DMS53 treated with DMSO at 0.1 percent for 48 hours (cell line): Measurements from ENCODE around the gene HEPACAM.

ENCODE experiments used
- DNase-seq: peaks from one replicate; lab custom pipeline; 2025; ENCODE audit not compliant: unreplicated experiment; lab: John Stamatoyannopoulos, UW

HEPACAM gene

DNA sequence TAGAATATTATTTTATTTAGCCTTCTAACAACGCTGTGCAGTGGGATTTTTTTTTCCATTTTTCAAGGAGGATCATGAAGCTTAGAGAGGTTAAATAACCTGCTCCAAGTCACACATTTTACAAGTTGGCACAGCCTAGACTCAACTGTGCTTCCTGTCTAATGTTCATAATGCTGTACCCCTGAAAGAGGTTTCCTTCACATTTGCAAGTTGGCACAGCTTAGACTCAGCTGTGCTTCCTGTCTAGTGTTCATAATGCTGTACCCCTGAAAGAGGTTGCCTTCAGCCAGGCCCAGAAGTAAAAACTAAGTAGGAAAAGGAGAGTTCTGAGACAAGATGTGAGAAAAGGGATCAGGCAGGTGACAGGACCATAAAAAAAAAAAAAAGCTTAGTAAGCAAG lies 7.9 kb upstream of the HEPACAM start:
- no peak for DNase-seq

GRCh38 chr11:124943254-124943616 lies 7.4 kb upstream of the HEPACAM start:
- no peak for DNase-seq

GRCh38 chr11:124942466-124943253 lies 6.8 kb upstream of the HEPACAM start:
- no peak for DNase-seq

GRCh38 chr11:124941703-124942102 lies 5.9 kb upstream of the HEPACAM start:
- DNase-seq, result no peak

DNA sequence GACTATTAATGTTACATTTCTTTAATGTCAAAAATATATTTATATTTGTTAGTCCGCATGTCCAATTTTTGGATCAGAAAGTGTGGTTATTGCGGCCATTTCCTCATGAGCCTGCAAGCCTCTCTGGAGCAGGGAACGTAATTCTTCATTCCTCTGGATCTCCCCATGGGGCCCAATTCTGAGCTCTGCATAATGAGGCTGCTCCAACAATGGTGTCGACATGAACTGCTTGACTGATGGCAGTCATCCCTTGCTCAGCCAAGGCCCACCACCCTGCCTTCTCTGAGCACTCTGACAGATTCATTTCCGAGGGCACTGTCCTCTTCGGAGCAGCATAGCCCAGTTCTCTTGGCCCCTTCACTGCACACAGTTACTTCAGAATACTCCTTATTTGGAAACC lies 3.1 kb upstream of the HEPACAM start:
- no peak for DNase-seq

DNA sequence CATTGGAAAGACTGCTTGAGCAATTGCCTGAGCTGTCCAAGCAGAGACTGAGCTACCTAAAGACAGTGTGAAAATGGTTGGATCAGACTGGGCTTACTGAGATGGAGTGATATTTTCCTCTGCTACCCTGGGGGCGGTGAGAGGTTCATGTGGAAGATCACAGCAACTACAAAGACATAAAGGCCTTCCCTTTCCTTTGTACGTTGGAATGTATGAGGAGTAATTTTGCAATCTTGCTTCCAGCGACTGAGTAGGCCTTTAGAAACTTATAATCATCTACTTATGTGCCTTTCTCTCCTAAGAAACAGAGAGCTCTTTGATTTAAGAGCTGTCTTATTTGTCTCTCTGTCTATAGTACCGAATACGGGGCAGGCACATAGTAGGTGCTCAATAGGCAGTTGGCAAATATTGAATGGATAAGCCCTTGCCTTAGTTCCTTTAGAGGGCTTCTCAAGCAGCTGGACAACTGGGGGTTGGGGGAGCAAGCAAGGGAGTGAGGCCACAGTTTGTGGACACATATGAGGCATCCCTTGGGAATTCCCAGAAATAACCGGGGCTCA lies 2.4 kb upstream of the HEPACAM start:
- DNase-seq, result no peak

GRCh38 chr11:124937336-124937935 lies 1.6 kb upstream of the HEPACAM start:
- no peak for DNase-seq

DNA sequence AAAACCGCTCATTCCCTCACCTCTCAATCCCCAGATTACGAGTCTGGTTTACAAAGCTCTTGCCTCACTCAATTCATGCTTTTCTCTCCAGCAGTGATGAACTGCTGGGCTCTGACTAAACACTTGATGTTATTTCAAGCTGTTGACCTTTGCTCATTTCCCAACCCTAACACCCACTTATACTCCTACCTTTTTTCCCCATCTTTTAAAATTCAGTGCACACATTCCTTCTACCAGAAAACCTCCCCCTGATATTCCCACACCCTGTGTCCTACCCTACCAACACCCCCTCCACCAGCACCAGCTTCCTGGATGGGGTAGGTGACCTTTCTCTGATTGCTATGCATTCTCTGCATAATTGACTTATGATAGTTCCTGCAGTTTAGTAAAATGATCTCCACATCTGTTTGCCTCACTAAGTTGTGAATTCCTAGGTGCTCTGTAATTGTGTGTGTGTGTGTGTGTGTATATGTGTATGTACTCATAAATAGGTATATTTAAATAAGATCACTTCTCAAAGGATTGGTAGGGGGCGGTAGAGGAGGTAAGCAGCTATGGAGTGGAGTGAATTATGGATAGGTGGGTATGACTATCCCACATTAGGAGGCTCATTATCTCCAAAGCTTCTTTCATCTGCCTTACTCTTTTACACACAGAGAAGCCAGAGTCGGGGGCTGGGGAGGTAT lies 842 bp downstream of the HEPACAM start:
- DNase-seq, result peak; percentile 37

GRCh38 chr11:124930799-124931198 lies 5.0 kb downstream of the HEPACAM start:
- no peak for DNase-seq

- DNase-seq, result no peak
Observed at GRCh38 chr11:124928942-124929665, 6.7 kb downstream of the HEPACAM start.

DNA sequence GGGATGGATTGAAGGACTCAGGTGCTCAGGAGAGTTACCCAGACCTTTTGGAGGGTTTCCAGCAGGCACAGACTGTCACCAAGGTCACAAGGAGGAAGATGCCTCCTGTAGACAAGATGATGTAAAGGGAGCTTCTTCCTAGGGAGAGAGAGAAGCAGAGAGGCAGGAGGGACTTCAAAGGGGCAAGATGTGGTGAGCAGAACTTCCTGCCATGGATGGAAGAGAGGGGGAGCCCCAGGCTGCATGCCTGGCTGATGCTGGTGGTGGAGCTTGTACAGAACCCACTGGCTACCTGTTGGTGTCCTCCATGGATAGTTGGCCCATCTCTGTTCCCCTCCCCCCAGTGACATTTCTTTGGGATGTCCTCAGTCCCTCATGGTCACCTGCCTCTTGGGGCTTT lies 12.6 kb downstream of the HEPACAM start:
- DNase-seq, result no peak

- DNase-seq, result no peak
Observed at GRCh38 chr11:124922831-124923230, 13.0 kb downstream of the HEPACAM start.

- peak; percentile 40 for DNase-seq
Observed at GRCh38 chr11:124920870-124921609, 14.8 kb downstream of the HEPACAM start.

GRCh38 chr11:124920356-124920755 lies 15.5 kb downstream of the HEPACAM start:
- no peak for DNase-seq

- DNase-seq, result no peak
Observed at GRCh38 chr11:124919898-124920297, 15.9 kb downstream of the HEPACAM start.

DNA sequence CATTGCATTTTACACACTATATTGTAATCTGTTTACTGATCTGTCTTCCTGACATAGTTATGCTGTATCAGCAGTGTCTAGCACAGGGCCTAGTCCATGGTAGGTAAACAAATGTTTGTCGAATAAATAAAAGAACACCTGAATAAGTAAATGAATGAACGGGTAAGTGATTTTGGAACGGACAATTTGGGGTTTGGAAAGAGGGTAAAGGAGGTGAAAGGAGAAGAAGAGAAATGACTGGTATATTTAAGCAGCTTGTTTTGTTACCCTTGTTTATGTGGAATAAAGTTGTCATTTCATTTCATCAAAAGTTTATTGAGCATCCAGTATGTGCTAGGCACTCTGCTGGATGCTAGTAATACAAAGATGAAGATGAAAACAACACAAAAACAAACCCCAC lies 16.9 kb downstream of the HEPACAM start, which contains the start of gene HEPN1:
Gene HEPN1, plus strand, starts transcription at position 301 of the 400 bp plus-strand sequence.
- no peak for DNase-seq

GRCh38 chr11:124917115-124917637 lies 18.7 kb downstream of the HEPACAM start:
- DNase-seq, result no peak

DNA sequence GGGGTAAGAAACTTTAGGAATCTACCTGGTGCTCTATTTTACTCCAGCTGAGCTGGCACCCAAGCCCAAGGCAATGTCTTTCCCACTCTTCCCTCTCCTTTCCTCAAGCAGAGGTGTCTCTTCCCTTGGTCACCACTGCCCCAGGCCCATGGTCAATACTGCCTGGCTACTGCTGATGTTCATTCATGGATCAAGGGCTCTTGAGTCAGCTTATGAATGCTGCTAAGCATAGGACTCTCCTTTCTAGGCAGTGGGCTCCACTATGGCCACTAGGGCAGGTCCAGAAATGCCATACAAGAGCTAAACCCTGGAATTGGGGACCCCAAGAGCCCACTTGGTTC lies 19.5 kb downstream of the HEPACAM start:
- DNase-seq, result no peak

DNA sequence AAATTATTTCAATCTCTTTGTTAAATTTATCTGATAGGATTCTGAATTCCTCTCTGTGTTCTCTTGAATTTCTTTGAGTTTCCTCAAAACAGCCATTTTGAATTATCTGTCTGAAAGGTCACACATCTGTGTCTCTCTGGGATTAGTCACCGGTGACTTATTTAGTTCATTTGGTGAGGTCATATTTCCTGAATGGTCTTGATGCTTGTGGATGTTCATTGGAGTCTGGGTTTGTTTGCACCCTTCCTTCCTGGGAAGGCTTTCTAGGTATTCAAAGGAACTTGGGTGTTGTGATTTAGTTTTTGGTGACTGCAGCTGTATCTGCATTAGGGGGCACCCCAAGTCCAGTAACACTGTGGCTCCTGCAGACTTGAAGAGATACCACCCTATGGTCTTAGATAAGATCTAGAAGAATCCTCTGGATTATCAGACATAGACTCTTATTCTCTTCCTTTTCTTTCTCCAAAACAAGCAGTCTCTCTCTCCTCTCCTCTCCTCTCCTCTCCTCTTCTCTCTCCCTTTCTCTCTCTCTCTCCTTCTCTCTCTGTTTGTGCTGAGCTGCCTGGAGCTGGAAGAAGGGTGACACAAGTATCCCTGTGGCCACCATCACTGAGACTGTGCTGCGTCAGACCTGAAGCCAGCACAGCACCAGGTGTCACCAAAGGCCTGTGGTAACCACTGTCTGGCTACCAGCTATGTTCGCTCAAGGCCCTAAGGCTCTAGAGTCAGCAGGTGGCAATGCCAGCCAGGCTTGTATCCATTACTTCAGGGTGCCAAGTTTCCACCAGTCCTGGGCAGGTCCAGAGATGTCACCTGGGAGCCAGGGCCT lies 20.1 kb downstream of the HEPACAM start:
- no peak for DNase-seq
